Activated naive CD4-positive, alpha-beta T cell treated with anti-CD3 and anti-CD28 coated beads, Interleukin-2, amount 50 U/mL, for 24 hours (primary cell): ENCODE data around the gene MPV17.
"Not testable (repeated sequence)": the region's sequence is repeated elsewhere in the genome, so short reads cannot be mapped to it uniquely, and the experiment has no call there.

Source experiments
- H3K27ac Mint-ChIP-seq: one replicate; pipeline ENCODE4 v1.8.0; 2021; ENCODE audit warnings: mild to moderate bottlenecking, mixed read lengths
- H3K27me3 Mint-ChIP-seq: one replicate; pipeline ENCODE4 v1.8.0; 2021; ENCODE audit warnings: mixed read lengths
- H3K36me3 Mint-ChIP-seq: one replicate; pipeline ENCODE4 v1.8.0; 2021; ENCODE audit warnings: mixed read lengths
- H3K4me1 Mint-ChIP-seq: one replicate; pipeline ENCODE4 v1.8.0; 2021; ENCODE audit warnings: mixed read lengths
- H3K4me3 Mint-ChIP-seq: one replicate; pipeline ENCODE4 v1.8.0; 2021; ENCODE audit warnings: mild to moderate bottlenecking, mixed read lengths
- H3K9me3 Mint-ChIP-seq: one replicate; pipeline ENCODE4 v1.8.0; 2021; ENCODE audit warnings: mixed read lengths

The MPV17 gene

GRCh38 chr2:27290549-27290948, 32.3 kb downstream of the MPV17 start:
- Mint-ChIP-seq H3K27me3 (peaks cover 6% of the 10 kb centered on the region), H3K27ac (no peak overlapping the region), H3K9me3 (no peaks in the 10 kb centered on the region), H3K4me1 (no peaks in the 10 kb centered on the region), H3K36me3 (no peaks in the 10 kb centered on the region), H3K4me3 (no peak overlapping the region)

- H3K4me3 Mint-ChIP-seq, result no peak overlapping the region
- H3K4me1 Mint-ChIP-seq, result no peaks in the 10 kb centered on the region
- no peak overlapping the region for H3K27ac Mint-ChIP-seq
- H3K9me3 Mint-ChIP-seq, result no peaks in the 10 kb centered on the region
- no peaks in the 10 kb centered on the region for H3K36me3 Mint-ChIP-seq
- H3K27me3 Mint-ChIP-seq, result peaks cover 6% of the 10 kb centered on the region
Observed at GRCh38 chr2:27288610-27289009, 34.3 kb downstream of the MPV17 start.

GRCh38 chr2:27285481-27285880, 37.4 kb downstream of the MPV17 start:
- Mint-ChIP-seq H3K4me3 (no peak overlapping the region), H3K27ac (no peak overlapping the region), H3K36me3 (no peaks in the 10 kb centered on the region), H3K27me3 (peaks cover 3% of the 10 kb centered on the region), H3K9me3 (no peaks in the 10 kb centered on the region), H3K4me1 (no peaks in the 10 kb centered on the region)

- Mint-ChIP-seq H3K27me3 (peaks cover 3% of the 10 kb centered on the region), H3K4me1 (peaks cover under 1% of the 10 kb centered on the region), H3K4me3 (no peak overlapping the region), H3K36me3 (no peaks in the 10 kb centered on the region), H3K27ac (no peak overlapping the region), H3K9me3 (no peaks in the 10 kb centered on the region)
Observed at GRCh38 chr2:27284996-27285395, 37.9 kb downstream of the MPV17 start.

GRCh38 chr2:27282892-27283291, 40.0 kb downstream of the MPV17 start:
- Mint-ChIP-seq H3K27me3 (peaks cover 2% of the 10 kb centered on the region), H3K9me3 (no peaks in the 10 kb centered on the region), H3K4me3 (no peak overlapping the region), H3K36me3 (no peaks in the 10 kb centered on the region), H3K4me1 (peaks cover 8% of the 10 kb centered on the region), H3K27ac (no peak overlapping the region)

GRCh38 chr2:27281855-27282559, 40.9 kb downstream of the MPV17 start, which contains the start of gene TRIM54:
TRIM54 (plus strand) TSS chr2:27282429; CDS start chr2:27282732, 303 bp downstream.
- Mint-ChIP-seq H3K27me3 (peaks cover 2% of the 10 kb centered on the region), H3K4me1 (peaks cover 8% of the 10 kb centered on the region), H3K36me3 (no peaks in the 10 kb centered on the region), H3K27ac (no peak within 1 kb of the TSS), H3K4me3 (no peak within 1 kb of the TSS), H3K9me3 (no peaks in the 10 kb centered on the region)

- Mint-ChIP-seq H3K4me1 (peaks cover 8% of the 10 kb centered on the region), H3K36me3 (no peaks in the 10 kb centered on the region), H3K9me3 (no peaks in the 10 kb centered on the region), H3K27ac (no peak overlapping the region), H3K27me3 (peaks cover 2% of the 10 kb centered on the region), H3K4me3 (no peak overlapping the region)
Observed at GRCh38 chr2:27281442-27281841, 41.5 kb downstream of the MPV17 start.

GRCh38 chr2:27280826-27281225, 42.1 kb downstream of the MPV17 start:
- Mint-ChIP-seq H3K4me3 (no peak overlapping the region), H3K4me1 (peaks cover 8% of the 10 kb centered on the region), H3K27ac (no peak overlapping the region), H3K36me3 (no peaks in the 10 kb centered on the region), H3K27me3 (peaks cover 2% of the 10 kb centered on the region), H3K9me3 (no peaks in the 10 kb centered on the region)

GRCh38 chr2:27278010-27278409, 44.9 kb downstream of the MPV17 start:
- Mint-ChIP-seq H3K27ac (no peak overlapping the region), H3K4me1 (peaks cover 8% of the 10 kb centered on the region), H3K27me3 (peaks cover 4% of the 10 kb centered on the region), H3K4me3 (no peak overlapping the region), H3K36me3 (no peaks in the 10 kb centered on the region), H3K9me3 (no peaks in the 10 kb centered on the region)

GRCh38 chr2:27275211-27276150, 47.4 kb downstream of the MPV17 start, which contains the start of gene DNAJC5G:
DNAJC5G (plus strand) TSS chr2:27275433; CDS start chr2:27276729, 1,296 bp downstream.
- Mint-ChIP-seq H3K9me3 (no peaks in the 10 kb centered on the region), H3K36me3 (no peaks in the 10 kb centered on the region), H3K4me3 (no peak within 1 kb of the TSS), H3K27ac (no peak within 1 kb of the TSS), H3K4me1 (peaks cover 8% of the 10 kb centered on the region), H3K27me3 (peaks cover 4% of the 10 kb centered on the region)

- not testable (repeated sequence) for H3K9me3 Mint-ChIP-seq, H3K4me1 Mint-ChIP-seq, H3K27ac Mint-ChIP-seq, H3K36me3 Mint-ChIP-seq, H3K4me3 Mint-ChIP-seq, H3K27me3 Mint-ChIP-seq
Observed at GRCh38 chr2:27272537-27273522, 50.1 kb downstream of the MPV17 start.

GRCh38 chr2:27271631-27272340, 51.1 kb downstream of the MPV17 start:
- peaks cover 2% of the 10 kb centered on the region for H3K27me3 Mint-ChIP-seq
- H3K27ac Mint-ChIP-seq, result no peak overlapping the region
- no peaks in the 10 kb centered on the region for H3K36me3 Mint-ChIP-seq
- H3K4me3 Mint-ChIP-seq, result no peak overlapping the region
- H3K9me3 Mint-ChIP-seq, result no peaks in the 10 kb centered on the region
- no peaks in the 10 kb centered on the region for H3K4me1 Mint-ChIP-seq

GRCh38 chr2:27270670-27271069, 52.2 kb downstream of the MPV17 start:
- H3K27me3 Mint-ChIP-seq, result peaks cover 2% of the 10 kb centered on the region
- no peaks in the 10 kb centered on the region for H3K36me3 Mint-ChIP-seq
- no peak overlapping the region for H3K4me3 Mint-ChIP-seq
- no peaks in the 10 kb centered on the region for H3K4me1 Mint-ChIP-seq
- no peaks in the 10 kb centered on the region for H3K9me3 Mint-ChIP-seq
- H3K27ac Mint-ChIP-seq, result no peak overlapping the region

GRCh38 chr2:27270131-27270530, 52.8 kb downstream of the MPV17 start:
- Mint-ChIP-seq H3K27me3 (peaks cover 6% of the 10 kb centered on the region), H3K36me3 (no peaks in the 10 kb centered on the region), H3K4me3 (no peak overlapping the region), H3K4me1 (peaks cover 3% of the 10 kb centered on the region), H3K27ac (no peak overlapping the region), H3K9me3 (no peaks in the 10 kb centered on the region)

GRCh38 chr2:27268296-27268695, 54.6 kb downstream of the MPV17 start:
- not testable (repeated sequence) for H3K4me3 Mint-ChIP-seq, H3K9me3 Mint-ChIP-seq, H3K27ac Mint-ChIP-seq, H3K36me3 Mint-ChIP-seq
- Mint-ChIP-seq H3K27me3 (peaks cover 10% of the 10 kb centered on the region), H3K4me1 (peaks cover 14% of the 10 kb centered on the region)
